Ovary (tissue), 10 donors: ENCODE results near the gene ANKRD39. TPM values are rescaled to one million over a fixed set of nuclear protein-coding genes. Genes with fewer than 3 reads are reported as not detected.

ENCODE experiments used
- DNase-seq, 5 donors: peaks; one replicate each; pipeline ENCODE4 v3.0.0-alpha.2; 2019 to 2020
- H3K27ac ChIP-seq, 2 donors: fragments of 200-600 bp; one replicate each; pipeline versions ENCODE4 v1.5.1 to v1.8.0; 2019 to 2022
- H3K27me3 ChIP-seq: fragments of 200-600 bp; one replicate; pipeline ENCODE4 v1.8.0; 2022
- H3K36me3 ChIP-seq: fragments of 200-600 bp; sonication (generic); one replicate; pipeline ENCODE4 v1.5.1; 2019
- H3K4me1 ChIP-seq: one replicate; pipeline ENCODE4 v1.8.1; 2013; ENCODE audit warnings: mild to moderate bottlenecking, moderate library complexity; ENCODE audit not compliant: insufficient read depth
- H3K4me3 ChIP-seq: fragments of 200-600 bp; sonication (generic); one replicate; pipeline ENCODE4 v1.5.1; 2017
- H3K9me3 ChIP-seq, 2 donors: fragments of 200-600 bp in 1 of 2; sonication (generic) in 1 of 2; one replicate each; pipeline versions ENCODE4 v1.5.1 to v1.8.1; 2013 to 2019; ENCODE audit warnings: mild to moderate bottlenecking in 1 of 2, moderate library complexity in 1 of 2
- CTCF ChIP-seq, 3 donors: fragments of 450-650 bp in 2 of 3; fragments of 200-600 bp in 1 of 3; IDR thresholded peaks; one replicate each; pipeline versions ENCODE4 v1.5.1 to v1.8.0; 2016 to 2022; ENCODE audit warnings: antibody characterized with exemption in 3 of 3, mild to moderate bottlenecking in 1 of 3
- EP300 ChIP-seq: sonication (generic); formaldehyde crosslinking; IDR thresholded peaks from one replicate; pipeline ENCODE4 v1.6.1; 2017; ENCODE audit warnings: antibody characterized with exemption
- POLR2A ChIP-seq: fragments of 450-650 bp; IDR thresholded peaks from one replicate; pipeline ENCODE4 v1.6.1; 2017; ENCODE audit warnings: antibody characterized with exemption, mild to moderate bottlenecking, moderate library complexity
- WGBS, 3 donors: extraction: QIAGEN DNeasy Blood & Tissue Kit in 1 of 3; methylation state at CpG; one replicate each; pipeline versions ENCODE4 v1.1.5 to v1.1.7; 2013 to 2017; 5-methylcytosine and 5-hydroxymethylcytosine counted together
- intact Hi-C, 4 donors: fragments of 100-400 bp; cut with DNase I; formaldehyde crosslinking; loops; one replicate each; pipeline versions ENCODE4 v1.11.0 to v1.15.1; 2022 to 2023
- long read RNA-seq, 3 donors: library from polyadenylated mRNA in 2 of 3; unstranded in 2 of 3; transcript quantifications; one replicate each; pipeline ENCODE4 v2.0.0 and lab custom pipeline, GENCODE V29; 2021 to 2026
- polyA plus RNA-seq, 2 donors: library from polyadenylated mRNA; stranded (reverse); fragments of 200-250 nt in 1 of 2; fragments of 350-450 nt in 1 of 2; fragmentation: Illumina TruSeq in 1 of 2; extraction: RNeasy Lipid Tissue Mini Kit (QIAGEN cat#74804) in 1 of 2; gene quantifications; one replicate each; pipeline ENCODE4 v1.2.3, GENCODE V29; 2013 to 2014
- total RNA-seq, 7 donors: library from RNA; depleted of rRNA in 2 of 7; stranded (reverse); fragments of >200 nt in 2 of 7; fragmentation: NEBNext Ultra II Directional in 3 of 7; extraction: Animal tissue kit (Norgen Biotek cat#: 25700) in 3 of 7; gene quantifications; one replicate each; pipeline versions ENCODE4 v1.1.0 to v1.2.4, GENCODE V29; 2016 to 2023
- donor health status: DM: no; HTN: no; CAD: no; lungs with moderate emphysema.
- donor health status: DM: no; HTN: no; CAD: no.
- donor health status: Bipolar disorder and iron deficiency.
- donor health status: DM: yes; HTN: yes; CAD: no.
- donor health status: DM: no; HTN: no; CAD: no.
- donor health status: DM: yes; HTN: yes; CAD: no.

The ANKRD39 gene
- 10 to 100 TPM; 10.3 to 14.7 (median 12.7) TPM for total RNA-seq
- polyA plus RNA-seq = 10 to 100 TPM in 1 of 2 donors, 1 to 10 TPM in 1; 2.6 to 14.1 TPM
- long read RNA-seq, donor 1, partial matches to known transcripts = 4 of 7 reads
- long read RNA-seq, donor 1, other reads (novel, unspliced or antisense) = 0 of 7 reads
- long read RNA-seq, donor 2, transcript ANKRD39-201 (4 exons, 976 nt) = major isoform, 11 of 11 reads
- long read RNA-seq, donor 2, partial matches to known transcripts = 0 of 11 reads
- long read RNA-seq, donor 2, other reads (novel, unspliced or antisense) = 0 of 11 reads
- long read RNA-seq, donor 3, transcript ANKRD39-201 (4 exons, 976 nt) = major isoform, 10 of 11 reads
- long read RNA-seq, donor 3, partial matches to known transcripts = 1 of 11 reads
- long read RNA-seq, donor 3, other reads (novel, unspliced or antisense) = 0 of 11 reads

GRCh38 chr2:96857667-96858372 is at the start of gene ANKRD39:
Gene ANKRD39, minus strand, starts transcription at chr2:96858016. Its CDS starts 29 bp downstream, at chr2:96857987.
- 0% methylated on average over 64 to 81 of the region's 81 CpGs for WGBS, 3 donors
- no peaks in the 10 kb centered on the region for H3K9me3 ChIP-seq
- DNase-seq = peak; percentile 97 to 99 (median 99)
- peak within 1 kb of the TSS; percentile 96 for H3K4me3 ChIP-seq
- H3K4me1 ChIP-seq = peaks cover 14% of the 10 kb centered on the region
- intact Hi-C loops = loop anchor here in 2 of 4 donors (2.0 to 5.0 kb wide), 2 partner anchors 93 to 94 kb away; no protein-coding TSS in a partner anchor
- TF ChIP-seq POLR2A (peak; percentile 66), EP300 (no peak), CTCF (IDR thresholded peaks at IDR 0.05) (peak; percentile 87 to 99 (median 97))
- peak within 1 kb of the TSS; percentile 21 to 66 for H3K27ac ChIP-seq
- no peaks in the 10 kb centered on the region for H3K36me3 ChIP-seq
- H3K27me3 ChIP-seq = no peaks in the 10 kb centered on the region

- TF ChIP-seq CTCF (IDR thresholded peaks at IDR 0.05) (no peak), EP300 (no peak), POLR2A (no peak)
- intact Hi-C loops = loop anchor here in 2 of 4 donors (2.0 to 10.0 kb wide), 2 partner anchors 38 to 48 kb away; no protein-coding TSS in a partner anchor
- H3K9me3 ChIP-seq = no peaks in the 10 kb centered on the region
- DNase-seq = peak; percentile 64 to 83 (median 77)
- H3K27ac ChIP-seq = peak overlapping the region; percentile 40 to 78
- H3K36me3 ChIP-seq = no peaks in the 10 kb centered on the region
- 6 to 27% (median 10%) methylated on average over 13 of the region's 13 CpGs for WGBS, 3 donors
- peaks cover 18% of the 10 kb centered on the region for H3K4me1 ChIP-seq
- no peaks in the 10 kb centered on the region for H3K27me3 ChIP-seq
- peak overlapping the region; percentile 11 for H3K4me3 ChIP-seq
Measured at GRCh38 chr2:96906729-96907114, 48.9 kb upstream of the ANKRD39 start.

- no peak overlapping the region for H3K27ac ChIP-seq
- intact Hi-C loops = loop anchor here in 1 of 4 donors (10.0 kb wide), 1 partner anchor 51 kb away; no protein-coding TSS in a partner anchor
- H3K4me1 ChIP-seq = peaks cover 18% of the 10 kb centered on the region
Measured at GRCh38 chr2:96903815-96904214, 46.0 kb upstream of the ANKRD39 start.

More at GRCh38 chr2:96903815-96904214, 46.0 kb upstream of the ANKRD39 start:
- no peak for DNase-seq
- no peaks in the 10 kb centered on the region for H3K36me3 ChIP-seq
- H3K27me3 ChIP-seq = no peaks in the 10 kb centered on the region
- no peaks in the 10 kb centered on the region for H3K9me3 ChIP-seq
- no peak for TF ChIP-seq CTCF (IDR thresholded peaks at IDR 0.05)
- TF ChIP-seq EP300 = no peak
- no peak for TF ChIP-seq POLR2A
- no peak overlapping the region for H3K4me3 ChIP-seq
- WGBS, 3 donors = 87 to 90% (median 87%) methylated on average over 7 of the region's 7 CpGs
